Caco-2 (cell line): ENCODE data around the gene SUPT20HL1. TPM values are rescaled to one million over a fixed set of nuclear protein-coding genes. Genes with fewer than 3 reads are reported as not detected.

Experiments used
- BruUV-seq: library from RNA; stranded (reverse); fragments of 400-500 nt; replicated peaks from 2 replicates; lab custom pipeline; 2021; lab: Mats Ljungman, UMichigan
- CTCF ChIA-PET: fragments of 300-600 bp; sonication (Branson Sonifier 250); formaldehyde crosslinking; loops from one replicate; lab custom pipeline; 2022; ENCODE audit warnings: antibody characterized with exemption; lab: Charles Lee
- POLR2A ChIA-PET: fragments of 300-600 bp; sonication (Branson Sonifier 250); formaldehyde crosslinking; loops from one replicate; lab custom pipeline; 2022; ENCODE audit warnings: antibody characterized with exemption; lab: Charles Lee
- DNase-seq, 2 experiments: peaks; one replicate each; pipeline versions ENCODE4 v3.0.0 to v3.0.0-alpha.2; 2020 to 2022
- H3K27me3 ChIP-seq: replicated peaks from 2 replicates; pipeline ENCODE4 v1.6.0; 2011; ENCODE audit warnings: low read length; ENCODE audit not compliant: control insufficient read depth, insufficient read depth
- H3K36me3 ChIP-seq: 2 replicates; pipeline ENCODE4 v1.5.1; 2011; ENCODE audit warnings: low read length; ENCODE audit not compliant: control insufficient read depth, insufficient read depth
- H3K4me1 ChIP-seq: fragments of 250-450 bp; sonication (Bioruptor Pico); 2 replicates; pipeline ENCODE4 v1.5.1; 2020; ENCODE audit warnings: mild to moderate bottlenecking
- H3K4me3 ChIP-seq: 2 replicates; pipeline ENCODE4 v1.5.1; 2011; ENCODE audit warnings: low read depth, mild to moderate bottlenecking, control low read depth, low read length
- H3K9me3 ChIP-seq: fragments of 250-450 bp; sonication (Bioruptor Pico); 2 replicates; pipeline ENCODE4 v1.5.1; 2020; ENCODE audit warnings: mild to moderate bottlenecking, moderate library complexity
- H3K27ac Mint-ChIP-seq: one replicate; pipeline ENCODE4 v1.8.0; 2022; ENCODE audit warnings: mixed read lengths; ENCODE audit not compliant: unreplicated experiment
- H3K27me3 Mint-ChIP-seq: one replicate; pipeline ENCODE4 v1.8.0; 2022; ENCODE audit warnings: mixed read lengths; ENCODE audit not compliant: insufficient read depth, unreplicated experiment
- H3K36me3 Mint-ChIP-seq: one replicate; pipeline ENCODE4 v1.8.0; 2022; ENCODE audit warnings: mild to moderate bottlenecking, mixed read lengths; ENCODE audit not compliant: insufficient read depth, unreplicated experiment
- H3K4me1 Mint-ChIP-seq: one replicate; pipeline ENCODE4 v1.8.0; 2022; ENCODE audit warnings: low read depth, mixed read lengths; ENCODE audit not compliant: unreplicated experiment
- H3K4me3 Mint-ChIP-seq: one replicate; pipeline ENCODE4 v1.8.0; 2022; ENCODE audit warnings: mild to moderate bottlenecking, moderate library complexity, mixed read lengths; ENCODE audit not compliant: unreplicated experiment
- H3K9me3 Mint-ChIP-seq: one replicate; pipeline ENCODE4 v1.8.0; 2022; ENCODE audit warnings: mixed read lengths; ENCODE audit not compliant: unreplicated experiment
- intact Hi-C: fragments of 100-400 bp; cut with micrococcal nuclease; formaldehyde crosslinking; loops from one replicate; pipeline ENCODE4 v1.10.0; 2022; ENCODE audit not compliant: unreplicated experiment
- total RNA-seq: library from RNA; stranded (reverse); gene quantifications from 2 replicates; pipeline ENCODE4 v1.2.3, GENCODE V29; 2022
- TF ChIP-seq, protein P1 (sequence below), 2 experiments: fragments of 200-600 bp in 1 of 2; IDR thresholded peaks; 1 replicate in 1 of 2; 2 replicates in 1 of 2; pipeline versions ENCODE4 v1.5.1 to v1.8.0; 2011 to 2022; ENCODE audit warnings: antibody characterized with exemption in 1 of 2, control low read depth in 1 of 2, inconsistent platforms in 1 of 2, low read depth in 1 of 2, low read length in 1 of 2, mild to moderate bottlenecking in 1 of 2, moderate library complexity in 1 of 2; ENCODE audit not compliant: insufficient read depth in 1 of 2, severe bottlenecking in 1 of 2, unreplicated experiment in 1 of 2

Gene SUPT20HL1
- total RNA-seq, 1 experiment from 2014 or later: not detected

DNA sequence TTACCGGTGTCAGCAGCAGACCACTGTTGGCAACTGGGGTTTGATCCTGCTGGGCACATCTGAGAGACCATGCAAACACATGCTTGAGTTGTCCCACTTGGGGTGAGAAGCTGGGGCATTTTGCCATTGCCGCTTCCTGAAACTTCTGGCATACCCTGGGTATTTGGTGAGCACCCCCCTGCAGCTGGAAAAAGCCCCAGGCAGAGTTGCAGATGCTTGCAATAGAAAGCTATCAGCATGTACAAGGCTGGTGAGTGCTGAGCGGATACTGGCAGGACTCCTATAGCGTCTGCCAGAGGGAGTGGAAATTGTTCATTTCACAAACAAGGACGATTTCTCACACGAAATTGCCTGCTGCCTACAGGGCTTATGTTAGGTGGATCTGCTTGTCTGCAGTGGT is 32.3 kb downstream of the SUPT20HL1 start:
- Mint-ChIP-seq H3K4me3 (no peak overlapping the region), H3K36me3 (no peaks in the 10 kb centered on the region), H3K9me3 (no peaks in the 10 kb centered on the region), H3K27ac (no peak overlapping the region), H3K27me3 (peaks cover 8% of the 10 kb centered on the region), H3K4me1 (no peaks in the 10 kb centered on the region)
- H3K36me3 ChIP-seq: no peaks in the 10 kb centered on the region
- POLR2A ChIA-PET: no interaction called here
- H3K9me3 ChIP-seq: no peaks in the 10 kb centered on the region
- intact Hi-C loops: loop anchor here (10.0 kb wide), 1 partner anchor 138 kb away; no protein-coding TSS in a partner anchor
- CTCF ChIA-PET: interaction anchor here (0.7 kb wide), 1 partner anchor 174 kb away, joined by 3 read pairs; no protein-coding TSS in a partner anchor
- no peak overlapping the region for H3K4me3 ChIP-seq
- no TSS peak for BruUV-seq
- H3K27me3 ChIP-seq: no peaks in the 10 kb centered on the region
- DNase-seq: no peak
- TF ChIP-seq, protein P1, sequence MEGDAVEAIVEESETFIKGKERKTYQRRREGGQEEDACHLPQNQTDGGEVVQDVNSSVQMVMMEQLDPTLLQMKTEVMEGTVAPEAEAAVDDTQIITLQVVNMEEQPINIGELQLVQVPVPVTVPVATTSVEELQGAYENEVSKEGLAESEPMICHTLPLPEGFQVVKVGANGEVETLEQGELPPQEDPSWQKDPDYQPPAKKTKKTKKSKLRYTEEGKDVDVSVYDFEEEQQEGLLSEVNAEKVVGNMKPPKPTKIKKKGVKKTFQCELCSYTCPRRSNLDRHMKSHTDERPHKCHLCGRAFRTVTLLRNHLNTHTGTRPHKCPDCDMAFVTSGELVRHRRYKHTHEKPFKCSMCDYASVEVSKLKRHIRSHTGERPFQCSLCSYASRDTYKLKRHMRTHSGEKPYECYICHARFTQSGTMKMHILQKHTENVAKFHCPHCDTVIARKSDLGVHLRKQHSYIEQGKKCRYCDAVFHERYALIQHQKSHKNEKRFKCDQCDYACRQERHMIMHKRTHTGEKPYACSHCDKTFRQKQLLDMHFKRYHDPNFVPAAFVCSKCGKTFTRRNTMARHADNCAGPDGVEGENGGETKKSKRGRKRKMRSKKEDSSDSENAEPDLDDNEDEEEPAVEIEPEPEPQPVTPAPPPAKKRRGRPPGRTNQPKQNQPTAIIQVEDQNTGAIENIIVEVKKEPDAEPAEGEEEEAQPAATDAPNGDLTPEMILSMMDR (IDR thresholded peaks at IDR 0.05; ENCODE audit: insufficient read depth in 1 of 2, low read depth in 1 of 2, low read length in 1 of 2, severe bottlenecking in 1 of 2, unreplicated experiment in 1 of 2): no peak
- no peaks in the 10 kb centered on the region for H3K4me1 ChIP-seq

DNA sequence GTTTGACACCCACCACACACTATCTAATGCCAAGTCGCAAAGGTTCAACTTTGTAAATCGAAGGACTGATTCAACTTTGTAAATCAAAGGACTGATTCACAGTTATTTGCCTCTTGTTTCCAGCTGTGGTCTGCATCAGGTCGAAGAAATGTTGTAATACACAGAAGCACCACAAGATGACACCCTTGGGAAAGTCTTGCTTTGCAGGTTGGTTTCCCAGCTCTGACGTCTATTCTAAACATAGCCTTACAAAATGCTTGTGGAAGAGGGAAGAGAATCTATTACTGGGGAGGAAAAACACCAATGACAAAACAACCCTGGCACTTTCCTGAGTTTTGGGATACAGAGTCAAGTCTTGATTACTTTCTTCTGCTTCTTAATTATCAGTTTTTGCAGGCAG is 35.3 kb downstream of the SUPT20HL1 start:
- Mint-ChIP-seq H3K27ac (no peak overlapping the region), H3K36me3 (no peaks in the 10 kb centered on the region), H3K27me3 (peaks cover 8% of the 10 kb centered on the region), H3K4me1 (no peaks in the 10 kb centered on the region), H3K9me3 (no peaks in the 10 kb centered on the region), H3K4me3 (no peak overlapping the region)
- DNase-seq: peak in 1 of 2 experiments; percentile 62
- no peaks in the 10 kb centered on the region for H3K9me3 ChIP-seq
- H3K4me1 ChIP-seq: no peaks in the 10 kb centered on the region
- no peaks in the 10 kb centered on the region for H3K27me3 ChIP-seq
- no peak overlapping the region for H3K4me3 ChIP-seq
- no TSS peak for BruUV-seq
- POLR2A ChIA-PET: no interaction called here
- intact Hi-C loops: loop anchor here (1.0 to 10.0 kb wide), 2 partner anchors 103 to 141 kb away; no protein-coding TSS in a partner anchor
- no peaks in the 10 kb centered on the region for H3K36me3 ChIP-seq
- TF ChIP-seq, protein P1 (IDR thresholded peaks at IDR 0.05; ENCODE audit: insufficient read depth in 1 of 2, low read depth in 1 of 2, low read length in 1 of 2, severe bottlenecking in 1 of 2, unreplicated experiment in 1 of 2): peak; percentile 35 to 57
- CTCF ChIA-PET: interaction anchor here (1.0 to 2.0 kb wide), 4 partner anchors 103 to 136 kb away, joined by 3 to 14 read pairs (median 10); no protein-coding TSS in a partner anchor

DNA sequence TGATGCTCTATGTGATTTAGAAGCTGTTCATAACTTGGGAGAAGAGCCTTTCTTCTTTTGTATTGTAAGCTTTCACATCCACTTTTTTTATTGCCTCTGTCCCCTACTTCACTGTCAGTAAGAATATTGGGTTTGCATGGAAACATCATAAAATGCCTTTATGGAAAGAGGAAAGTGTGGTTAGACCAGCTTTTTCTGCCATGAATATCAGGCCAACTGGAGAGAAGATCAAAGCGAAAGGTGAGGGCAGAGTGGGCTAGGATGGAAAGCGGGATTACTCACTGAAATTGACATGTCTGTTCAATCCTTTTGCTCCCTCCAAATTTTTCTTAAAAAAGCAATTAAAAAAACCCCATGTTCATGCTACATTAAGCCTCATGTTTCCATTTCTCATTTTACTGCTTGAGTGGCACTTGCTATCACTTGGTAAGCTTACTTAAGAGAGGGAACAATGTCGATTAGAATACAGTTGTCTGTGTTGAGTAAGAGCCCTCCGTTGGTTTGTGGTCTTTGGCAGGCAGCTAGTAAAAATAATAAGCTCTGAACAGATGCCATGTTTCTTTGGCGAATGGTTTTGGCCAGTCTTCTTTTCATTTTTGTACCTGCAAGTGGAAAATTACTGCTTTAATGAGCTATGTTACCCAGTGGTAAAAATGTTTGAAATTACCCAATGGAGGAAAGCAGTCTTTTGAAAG is 35.9 kb downstream of the SUPT20HL1 start:
- Histone ChIP-seq H3K4me3 (no peak overlapping the region), H3K4me1 (no peaks in the 10 kb centered on the region), H3K9me3 (no peaks in the 10 kb centered on the region), H3K27me3 (no peaks in the 10 kb centered on the region), H3K36me3 (no peaks in the 10 kb centered on the region)
- Mint-ChIP-seq H3K4me1 (no peaks in the 10 kb centered on the region), H3K4me3 (no peak overlapping the region), H3K27me3 (peaks cover 8% of the 10 kb centered on the region), H3K27ac (no peak overlapping the region), H3K36me3 (no peaks in the 10 kb centered on the region), H3K9me3 (no peaks in the 10 kb centered on the region)
- TF ChIP-seq, protein P1 (IDR thresholded peaks at IDR 0.05; ENCODE audit: insufficient read depth in 1 of 2, low read depth in 1 of 2, low read length in 1 of 2, severe bottlenecking in 1 of 2, unreplicated experiment in 1 of 2): no peak
- ChIA-PET CTCF (interaction anchor here (1.0 to 2.0 kb wide), 4 partner anchors 102 to 137 kb away, joined by 3 to 14 read pairs (median 10); no protein-coding TSS in a partner anchor), POLR2A (no interaction called here)
- intact Hi-C loops: loop anchor here (1.0 to 10.0 kb wide), 2 partner anchors 102 to 142 kb away; no protein-coding TSS in a partner anchor
- no peak for DNase-seq
- BruUV-seq: no TSS peak
